Panc1 (cell line): Measurements from ENCODE around the gene NAGPA.

Experiments
- CTCF ChIP-seq: fragments of 450-650 bp; IDR thresholded peaks from 2 replicates; pipeline ENCODE4 v1.5.1; 2017; ENCODE audit warnings: mild to moderate bottlenecking
- POLR2AphosphoS5 ChIP-seq: IDR thresholded peaks from 2 replicates; pipeline ENCODE4 v1.6.1; 2012; ENCODE audit warnings: mild to moderate bottlenecking, low read depth, low read length, moderate library complexity
- REST ChIP-seq, 2 experiments: IDR thresholded peaks; 2 replicates each; pipeline ENCODE4 v1.6.1; 2011 to 2012; ENCODE audit warnings: low read depth in 2 of 2, control low read depth in 1 of 2, low read length in 1 of 2, mild to moderate bottlenecking in 1 of 2, moderate library complexity in 1 of 2; ENCODE audit not compliant: insufficient read depth in 1 of 2
- TCF7L2 ChIP-seq: IDR thresholded peaks from 2 replicates; pipeline ENCODE4 v1.6.1; 2011; ENCODE audit warnings: mild to moderate bottlenecking, low read depth, low read length, inconsistent platforms

GRCh38 chr16:5033256-5034166 is at the start of gene NAGPA:
- TF ChIP-seq CTCF (no peak), POLR2AphosphoS5 (peak; percentile 67; the same call in 1 of the 2 replicates), TCF7L2 (no peak), REST (IDR thresholded peaks at IDR 0.05; ENCODE audit: insufficient read depth in 1 of 2, low read depth in 2 of 2, low read length in 1 of 2) (0 out of 4 replicates have a peak, but pooled peaks of 1 of the 2 experiments have one; percentile 25)
